NT2/D1 (cell line): ENCODE results near the gene TMEM163.

Experiments used
- SUZ12 ChIP-seq: IDR thresholded peaks from 2 replicates; pipeline ENCODE4 v1.6.1; 2011; ENCODE audit not compliant: insufficient read length, insufficient read depth; ENCODE audit errors: extremely low read depth
- YY1 ChIP-seq: IDR thresholded peaks from 2 replicates; pipeline ENCODE4 v1.6.1; 2011; ENCODE audit not compliant: insufficient read length, insufficient read depth
- ZNF274 ChIP-seq: IDR thresholded peaks from 2 replicates; pipeline ENCODE4 v1.6.1; 2011; ENCODE audit warnings: mild to moderate bottlenecking, low read depth, low read length

DNA sequence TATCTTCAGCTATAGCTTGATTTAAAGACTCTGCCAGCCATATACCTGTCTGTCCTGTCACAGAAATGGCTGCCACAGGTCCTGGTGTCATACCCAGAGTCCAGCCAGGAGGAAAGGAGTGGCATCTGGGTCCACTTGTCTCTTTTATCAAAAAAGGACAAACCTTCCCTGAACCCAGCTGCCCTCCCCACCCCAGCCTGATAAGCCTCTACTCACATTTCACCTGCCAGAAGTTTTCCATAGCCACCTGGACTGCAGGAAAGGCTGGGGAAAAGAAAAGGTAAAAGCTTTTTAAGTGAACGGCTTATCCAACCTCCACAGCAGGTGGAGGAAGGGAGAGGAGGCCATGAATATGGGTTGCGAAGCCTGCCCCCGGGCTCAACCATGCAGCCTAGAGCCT is 32.8 kb downstream of the TMEM163 start:
- TF ChIP-seq SUZ12 (no peak), ZNF274 (no peak), YY1 (no peak)
